GM12872 (cell line): Measurements from ENCODE around the gene PDE9A.

Source experiments
- TF ChIP-seq, protein P1 (sequence below): IDR thresholded peaks from 3 replicates; pipeline ENCODE4 v1.5.1; 2011; ENCODE audit warnings: low read depth, mild to moderate bottlenecking, low read length, moderate library complexity; ENCODE audit not compliant: insufficient read depth

Gene PDE9A

DNA sequence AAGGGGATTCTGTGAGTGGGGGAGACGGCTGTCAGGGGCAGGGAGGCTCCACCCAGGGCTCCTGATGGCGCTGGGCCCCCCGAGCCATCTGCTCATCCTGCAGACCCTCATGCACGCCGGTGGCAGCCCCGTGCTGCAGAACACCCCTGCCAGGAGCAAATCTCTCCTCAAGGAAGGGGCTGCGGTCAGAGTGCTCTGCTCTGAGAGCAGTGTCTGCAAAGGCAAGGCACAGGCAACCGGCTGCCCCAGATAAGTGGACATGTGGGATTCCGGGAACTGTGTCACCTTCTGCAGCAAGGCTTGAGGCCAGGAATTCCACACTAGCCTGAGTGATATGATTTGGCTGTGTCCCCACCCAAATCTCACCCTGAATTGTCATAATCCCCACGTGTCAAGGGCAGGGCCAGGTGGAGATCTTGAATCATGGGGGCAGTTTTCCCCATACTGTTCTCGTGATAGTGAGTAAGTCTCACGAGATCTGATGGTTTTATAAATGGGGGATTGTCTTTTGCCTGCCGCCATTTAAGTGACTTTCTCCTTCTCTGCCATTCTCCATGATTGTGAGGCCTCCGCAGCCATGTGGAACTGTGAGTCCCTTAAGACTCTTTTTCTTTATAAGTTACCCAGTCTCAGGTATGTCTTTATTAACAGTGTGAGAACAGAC lies 101.0 kb downstream of the PDE9A start:
- TF ChIP-seq, protein P1, sequence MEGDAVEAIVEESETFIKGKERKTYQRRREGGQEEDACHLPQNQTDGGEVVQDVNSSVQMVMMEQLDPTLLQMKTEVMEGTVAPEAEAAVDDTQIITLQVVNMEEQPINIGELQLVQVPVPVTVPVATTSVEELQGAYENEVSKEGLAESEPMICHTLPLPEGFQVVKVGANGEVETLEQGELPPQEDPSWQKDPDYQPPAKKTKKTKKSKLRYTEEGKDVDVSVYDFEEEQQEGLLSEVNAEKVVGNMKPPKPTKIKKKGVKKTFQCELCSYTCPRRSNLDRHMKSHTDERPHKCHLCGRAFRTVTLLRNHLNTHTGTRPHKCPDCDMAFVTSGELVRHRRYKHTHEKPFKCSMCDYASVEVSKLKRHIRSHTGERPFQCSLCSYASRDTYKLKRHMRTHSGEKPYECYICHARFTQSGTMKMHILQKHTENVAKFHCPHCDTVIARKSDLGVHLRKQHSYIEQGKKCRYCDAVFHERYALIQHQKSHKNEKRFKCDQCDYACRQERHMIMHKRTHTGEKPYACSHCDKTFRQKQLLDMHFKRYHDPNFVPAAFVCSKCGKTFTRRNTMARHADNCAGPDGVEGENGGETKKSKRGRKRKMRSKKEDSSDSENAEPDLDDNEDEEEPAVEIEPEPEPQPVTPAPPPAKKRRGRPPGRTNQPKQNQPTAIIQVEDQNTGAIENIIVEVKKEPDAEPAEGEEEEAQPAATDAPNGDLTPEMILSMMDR: no peak

DNA sequence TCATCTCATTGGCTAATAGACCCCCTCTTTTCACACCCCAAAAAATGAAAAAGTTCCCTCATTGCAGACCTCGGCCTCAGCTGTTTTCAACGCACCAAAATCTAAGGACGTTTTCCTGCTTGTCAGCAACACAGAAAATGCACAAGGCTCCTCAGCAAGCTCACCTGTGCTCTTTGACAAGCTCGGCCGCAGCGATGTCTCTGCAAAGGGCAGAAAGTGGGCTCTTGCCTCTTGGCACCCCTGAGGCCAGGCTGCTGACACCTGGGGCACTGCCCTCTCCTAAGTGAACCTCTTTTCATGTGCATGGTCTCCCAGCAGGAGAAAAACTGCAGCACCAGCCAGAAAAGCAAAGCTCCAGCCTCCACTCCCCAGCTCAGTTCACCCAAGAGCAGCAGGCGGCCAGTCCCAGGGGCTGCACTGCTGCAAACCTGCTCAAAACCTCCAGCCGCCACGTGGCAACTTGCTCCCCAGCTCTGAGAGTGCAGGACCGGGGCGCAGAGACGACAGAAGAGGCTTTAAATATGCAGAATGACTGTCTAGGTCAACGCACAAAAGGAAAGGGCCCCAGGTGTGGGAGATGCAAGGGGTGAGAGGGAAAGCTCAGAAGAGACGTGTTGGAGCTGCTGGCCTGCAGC lies 101.7 kb downstream of the PDE9A start:
- TF ChIP-seq, protein P1: no peak

DNA sequence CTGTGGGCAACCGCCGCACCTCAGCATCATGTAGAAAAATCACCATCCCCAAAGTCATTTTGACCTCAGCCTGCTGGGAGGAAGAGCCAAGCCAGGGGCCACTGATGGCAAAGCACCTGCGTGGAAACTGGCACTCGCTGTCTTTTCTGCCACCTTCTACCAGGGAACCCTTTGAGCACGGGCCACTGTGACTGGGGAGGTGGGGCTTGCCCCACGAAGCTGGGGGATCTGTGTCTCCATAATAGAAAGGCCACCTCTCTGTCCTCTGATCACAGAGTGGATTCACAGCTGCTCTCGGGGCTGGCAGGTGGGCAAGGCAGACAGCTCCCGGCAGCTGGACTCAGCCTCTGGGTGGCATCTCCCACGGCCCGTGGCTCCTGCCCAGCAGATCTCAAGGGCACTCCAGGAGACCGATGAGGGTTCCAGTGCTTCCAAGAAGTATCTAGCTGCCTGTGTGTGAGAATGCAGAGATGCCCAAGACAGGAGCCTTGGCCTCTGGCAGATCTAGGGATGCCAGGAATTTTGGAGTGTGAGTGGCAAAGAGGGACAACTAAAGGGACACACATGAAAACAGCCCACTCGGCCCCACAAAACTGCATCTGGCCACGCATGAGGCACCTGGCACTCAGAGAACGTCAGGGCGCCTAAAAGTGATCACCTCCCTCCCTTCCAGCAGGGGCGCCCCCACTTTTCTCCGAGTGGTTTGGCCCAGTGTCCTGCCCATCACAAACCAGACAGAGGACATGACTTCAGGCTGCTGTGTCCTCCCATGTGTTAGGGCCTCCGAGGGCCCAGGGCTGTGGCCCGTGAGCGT lies 102.6 kb downstream of the PDE9A start:
- TF ChIP-seq, protein P1: no peak

DNA sequence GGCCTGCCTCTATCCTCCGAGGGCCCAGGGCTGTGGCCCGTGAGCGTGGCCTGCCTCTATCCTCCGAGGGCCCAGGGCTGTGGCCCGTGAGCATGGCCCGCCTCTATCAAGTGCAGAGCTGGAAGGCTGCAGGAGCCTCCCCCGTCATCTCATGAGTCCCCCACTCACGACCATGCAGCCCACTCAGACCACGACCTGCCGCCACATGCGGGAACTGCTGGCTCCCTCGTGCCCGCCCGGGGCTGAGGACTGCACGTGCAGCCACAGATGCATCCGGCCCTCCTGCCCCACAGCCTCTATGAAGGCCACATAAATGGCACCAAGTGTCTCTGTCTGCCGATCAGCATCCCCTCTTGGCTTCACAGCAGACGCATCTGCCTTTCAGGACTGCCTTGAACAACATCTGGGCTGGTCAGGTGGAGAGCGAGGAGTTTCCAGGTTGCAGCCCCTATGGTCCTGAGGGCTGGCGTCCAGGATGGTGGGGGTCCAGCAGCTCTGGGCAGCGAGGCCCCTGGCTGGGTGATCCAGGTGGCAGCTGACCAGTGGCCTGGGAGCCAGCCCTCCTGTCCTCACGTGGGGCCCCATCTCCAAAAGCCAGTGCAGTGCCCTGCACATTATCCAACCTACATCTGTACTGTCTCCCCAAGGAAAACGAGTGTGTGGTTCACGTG lies 103.3 kb downstream of the PDE9A start:
- TF ChIP-seq, protein P1: no peak

DNA sequence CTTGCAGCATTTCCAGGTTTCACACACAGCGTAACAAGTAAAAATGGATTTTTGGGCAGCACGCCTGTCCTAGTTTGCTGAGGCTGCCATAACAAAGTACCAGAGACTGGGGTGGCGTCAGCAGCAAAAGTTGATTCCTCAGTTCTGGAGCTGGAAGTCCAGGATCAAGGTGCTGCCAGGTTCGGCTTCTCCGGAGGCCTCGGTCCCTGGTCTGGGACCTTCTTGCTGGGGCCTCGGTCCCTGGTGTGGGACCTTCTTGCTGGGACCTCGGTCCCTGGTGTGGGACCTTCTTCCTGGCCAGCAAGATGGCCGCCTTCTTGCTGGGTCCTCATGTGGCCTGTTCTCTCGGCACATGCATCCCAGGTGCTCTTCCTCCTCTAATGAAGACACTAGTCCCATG lies 104.0 kb downstream of the PDE9A start:
- TF ChIP-seq, protein P1: no peak

DNA sequence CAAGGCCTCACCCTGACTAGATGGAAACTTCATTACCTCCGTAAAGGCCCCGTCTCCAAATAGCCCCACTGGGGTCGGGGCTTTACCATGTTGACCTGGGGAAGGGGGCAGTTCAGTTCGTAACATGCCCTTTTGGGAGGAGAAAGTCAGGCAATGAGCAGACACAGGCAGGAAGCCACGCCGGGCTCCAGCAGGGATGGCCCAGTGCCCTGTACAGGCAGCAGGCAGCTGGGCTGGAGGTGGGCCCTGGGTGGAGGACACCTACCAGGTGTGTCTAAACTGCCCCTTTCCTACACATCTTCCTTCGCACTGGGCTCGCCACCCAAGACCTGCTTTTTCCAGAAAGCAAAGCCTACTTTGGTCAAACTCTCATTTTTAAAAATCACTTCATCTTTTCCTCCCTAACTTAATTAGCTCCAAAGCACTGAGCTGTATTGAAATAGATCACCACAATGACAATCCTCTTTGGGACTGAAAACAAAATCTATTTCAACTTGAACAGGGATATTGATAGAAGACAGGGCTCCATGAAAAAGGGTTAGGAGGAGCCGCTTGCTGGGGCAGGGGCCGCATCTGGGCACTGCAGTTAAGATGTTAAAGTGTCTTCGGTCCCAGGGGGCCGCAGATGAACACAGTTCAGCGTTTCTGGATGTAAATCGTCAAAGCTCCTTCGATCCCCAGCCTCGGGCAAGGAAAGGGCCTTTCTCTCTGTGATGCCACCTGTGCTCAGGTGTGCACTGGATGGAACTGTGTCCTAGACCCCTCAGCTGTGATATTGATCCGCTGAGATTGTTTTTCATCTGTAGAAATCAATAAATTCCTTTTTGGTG lies 104.6 kb downstream of the PDE9A start:
- TF ChIP-seq, protein P1: no peak
